Peyer's patch (tissue), 4 donors: Measurements from ENCODE around the gene GAMT.

Experiments
- CTCF ChIP-seq, 6 experiments: fragments of 450-650 bp in 4 of 6; fragments of 200-600 bp in 2 of 6; sonication (generic) in 1 of 6; IDR thresholded peaks; one replicate each; pipeline ENCODE4 v1.5.1; 2017 to 2019; ENCODE audit warnings: antibody characterized with exemption in 6 of 6, mild to moderate bottlenecking in 3 of 6, moderate library complexity in 1 of 6
- POLR2A ChIP-seq, 2 donors: fragments of 450-650 bp; IDR thresholded peaks; one replicate each; pipeline ENCODE4 v1.5.1; 2017; ENCODE audit warnings: antibody characterized with exemption in 2 of 2, mild to moderate bottlenecking in 2 of 2, moderate library complexity in 2 of 2

- no peak for TF ChIP-seq CTCF (IDR thresholded peaks at IDR 0.05)
- no peak for TF ChIP-seq POLR2A (IDR thresholded peaks at IDR 0.05)
Measured at GRCh38 chr19:1449467-1450442, 48.4 kb upstream of the GAMT start, which contains the start of gene APC2.
